ENCODE data around the gene TFIP11.
A peak's percentile ranks its signal among the peaks of the same experiment; 100 is the strongest.

The TFIP11 gene

GRCh38 chr22:26502688-26503561 is 9.3 kb downstream of the TFIP11 start:
- DNase-seq = peak; percentile 41

GRCh38 chr22:26501996-26502395 is 10.3 kb downstream of the TFIP11 start:
- no peak for DNase-seq

- no peak for DNase-seq
These were observed 13.0 kb downstream of the TFIP11 start for GRCh38 chr22:26499188-26499703.

- DNase-seq = no peak
These were observed 15.8 kb downstream of the TFIP11 start for GRCh38 chr22:26496456-26496855.

- no peak for DNase-seq
These were observed 17.8 kb downstream of the TFIP11 start for GRCh38 chr22:26494506-26494905.

GRCh38 chr22:26492220-26492619 is 20.1 kb downstream of the TFIP11 start:
- DNase-seq = no peak

GRCh38 chr22:26489447-26490036 is 22.7 kb downstream of the TFIP11 start:
- DNase-seq = no peak

GRCh38 chr22:26487996-26488395 is 24.3 kb downstream of the TFIP11 start:
- DNase-seq = no peak

GRCh38 chr22:26486394-26486793 is 25.9 kb downstream of the TFIP11 start:
- no peak for DNase-seq

GRCh38 chr22:26485806-26486390 is 26.4 kb downstream of the TFIP11 start:
- DNase-seq = no peak

GRCh38 chr22:26485013-26485412 is 27.3 kb downstream of the TFIP11 start:
- DNase-seq = no peak

GRCh38 chr22:26484360-26484706 is 27.9 kb downstream of the TFIP11 start:
- no peak for DNase-seq

GRCh38 chr22:26483439-26484359 is 28.6 kb downstream of the TFIP11 start, which contains the start of the genes HPS4 and SRRD:
HPS4 (minus strand) TSS chr22:26483783; CDS start chr22:26481762, 2,021 bp downstream.
SRRD (plus strand) TSS chr22:26483877; CDS start chr22:26483891, 14 bp downstream.
- DNase-seq = peak; percentile 92

GRCh38 chr22:26483043-26483438 is 29.2 kb downstream of the TFIP11 start:
- no peak for DNase-seq

GRCh38 chr22:26482161-26482560 is 30.1 kb downstream of the TFIP11 start:
- no peak for DNase-seq

- DNase-seq = no peak
These were observed 30.6 kb downstream of the TFIP11 start for GRCh38 chr22:26481694-26482093.

GRCh38 chr22:26481112-26481693 is 31.1 kb downstream of the TFIP11 start:
- DNase-seq = no peak

- DNase-seq = no peak
These were observed 31.7 kb downstream of the TFIP11 start for GRCh38 chr22:26480611-26480932.

- no peak for DNase-seq
These were observed 32.3 kb downstream of the TFIP11 start for GRCh38 chr22:26479792-26480610.

GRCh38 chr22:26479043-26479791 is 33.1 kb downstream of the TFIP11 start:
- DNase-seq = no peak

- DNase-seq = no peak
These were observed 34.9 kb downstream of the TFIP11 start for GRCh38 chr22:26477341-26477731.

Measured in activated CD4-positive, alpha-beta T cell treated with anti-CD3 and anti-CD28 coated beads, Interleukin-2, amount 50 U/mL, for 1 hour (primary cell).